ENCODE data around the gene ATP8B4. TPM values are rescaled to one million over a fixed set of nuclear protein-coding genes. Genes with fewer than 3 reads are reported as not detected.

Gene ATP8B4
- total RNA-seq, 1 experiment from 2014 or later, result not detected

GRCh38 chr15:49847423-49848281 lies 271.4 kb downstream of the ATP8B4 start:
- Histone ChIP-seq H3K27ac (ENCODE audit: low read length) (peak overlapping the region; percentile 97), H3K9me3 (ENCODE audit: low read length) (no peaks in the 10 kb centered on the region), H2AFZ (ENCODE audit: low read length) (no peak overlapping the region), H4K20me1 (ENCODE audit: low read length) (no peaks in the 10 kb centered on the region), H3K4me1 (ENCODE audit: insufficient read depth, low read length) (peaks cover 28% of the 10 kb centered on the region), H3K4me3 (ENCODE audit: low read length) (peak overlapping the region; percentile 13; the same call in 1 of the 2 replicates), H3K9me2 (replicated peaks; ENCODE audit: low read length) (no peaks in the 10 kb centered on the region), H3K27me3 (ENCODE audit: low read length) (no peaks in the 10 kb centered on the region), H3K4me2 (ENCODE audit: low read length) (peak overlapping the region; percentile 69), H3K36me3 (ENCODE audit: low read depth, low read length) (no peaks in the 10 kb centered on the region), H3K9ac (ENCODE audit: low read length) (peak overlapping the region; percentile 73), H3K79me2 (ENCODE audit: low read length) (no peaks in the 10 kb centered on the region), H3F3A (ENCODE audit: low read length, unreplicated experiment) (peaks cover 6% of the 10 kb centered on the region)
- DNase-seq (no peak), ATAC-seq (no peak; the same call in 1 of the 2 replicates)
- no peak for TF ChIP-seq EZH2 (IDR thresholded peaks at IDR 0.05; ENCODE audit: low read length, unreplicated experiment)
- TF ChIP-seq CTCF (conservative IDR thresholded peaks at IDR 0.05; ENCODE audit: low read depth, low read length), result no peak
- TF ChIP-seq EZH2phosphoT487 (IDR thresholded peaks at IDR 0.05; ENCODE audit: borderline replicate concordance, low read length), result no peak
- CTCF ChIA-PET, result no interaction called here
- POLR2A ChIA-PET (ENCODE audit: unreplicated experiment), result no interaction called here
- intact Hi-C loops (cut with micrococcal nuclease), result loop anchor here (1.0 to 10.0 kb wide), 4 partner anchors 23 to 353 kb away; no protein-coding TSS in a partner anchor
- BruUV-seq (replicated peaks), result no TSS peak

- Histone ChIP-seq H3F3A (ENCODE audit: low read length, unreplicated experiment) (peaks cover 6% of the 10 kb centered on the region), H2AFZ (ENCODE audit: low read length) (no peak overlapping the region), H3K9me2 (replicated peaks; ENCODE audit: low read length) (no peaks in the 10 kb centered on the region), H3K27ac (ENCODE audit: low read length) (peak overlapping the region; percentile 52), H3K9ac (ENCODE audit: low read length) (no peak overlapping the region; the same call in 1 of the 2 replicates), H3K79me2 (ENCODE audit: low read length) (no peaks in the 10 kb centered on the region), H3K27me3 (ENCODE audit: low read length) (no peaks in the 10 kb centered on the region), H3K4me1 (ENCODE audit: insufficient read depth, low read length) (peaks cover 28% of the 10 kb centered on the region), H3K9me3 (ENCODE audit: low read length) (no peaks in the 10 kb centered on the region), H3K36me3 (ENCODE audit: low read depth, low read length) (no peaks in the 10 kb centered on the region), H3K4me2 (ENCODE audit: low read length) (no peak overlapping the region), H3K4me3 (ENCODE audit: low read length) (no peak overlapping the region), H4K20me1 (ENCODE audit: low read length) (no peaks in the 10 kb centered on the region)
- BruUV-seq (replicated peaks), result no TSS peak
- DNase-seq (no peak), ATAC-seq (no peak)
- ChIA-PET CTCF (no interaction called here), POLR2A (ENCODE audit: unreplicated experiment) (no interaction called here)
- TF ChIP-seq CTCF (conservative IDR thresholded peaks at IDR 0.05; ENCODE audit: low read depth, low read length) (no peak), EZH2phosphoT487 (IDR thresholded peaks at IDR 0.05; ENCODE audit: borderline replicate concordance, low read length) (no peak), EZH2 (IDR thresholded peaks at IDR 0.05; ENCODE audit: low read length, unreplicated experiment) (no peak)
- intact Hi-C loops (cut with micrococcal nuclease), result loop anchor here (10.0 kb wide), 1 partner anchor 350 kb away; no protein-coding TSS in a partner anchor
These were observed 274.6 kb downstream of the ATP8B4 start for GRCh38 chr15:49844390-49844789.

GRCh38 chr15:49843725-49844124 lies 275.3 kb downstream of the ATP8B4 start:
- Histone ChIP-seq H3K79me2 (ENCODE audit: low read length) (no peaks in the 10 kb centered on the region), H3K4me3 (ENCODE audit: low read length) (no peak overlapping the region), H3K4me2 (ENCODE audit: low read length) (no peak overlapping the region), H3K36me3 (ENCODE audit: low read depth, low read length) (no peaks in the 10 kb centered on the region), H3F3A (ENCODE audit: low read length, unreplicated experiment) (peaks cover 3% of the 10 kb centered on the region), H3K4me1 (ENCODE audit: insufficient read depth, low read length) (peaks cover 25% of the 10 kb centered on the region), H3K9me3 (ENCODE audit: low read length) (no peaks in the 10 kb centered on the region), H3K27me3 (ENCODE audit: low read length) (no peaks in the 10 kb centered on the region), H2AFZ (ENCODE audit: low read length) (no peak overlapping the region), H3K9me2 (replicated peaks; ENCODE audit: low read length) (no peaks in the 10 kb centered on the region), H4K20me1 (ENCODE audit: low read length) (no peaks in the 10 kb centered on the region), H3K27ac (ENCODE audit: low read length) (peak overlapping the region; percentile 52), H3K9ac (ENCODE audit: low read length) (no peak overlapping the region; the same call in 1 of the 2 replicates)
- TF ChIP-seq CTCF (conservative IDR thresholded peaks at IDR 0.05; ENCODE audit: low read depth, low read length) (no peak), EZH2phosphoT487 (IDR thresholded peaks at IDR 0.05; ENCODE audit: borderline replicate concordance, low read length) (no peak), EZH2 (IDR thresholded peaks at IDR 0.05; ENCODE audit: low read length, unreplicated experiment) (no peak)
- DNase-seq (peak; percentile 75), ATAC-seq (no peak)
- no TSS peak for BruUV-seq (replicated peaks)
- intact Hi-C loops (cut with micrococcal nuclease), result loop anchor here (10.0 kb wide), 1 partner anchor 349 kb away; no protein-coding TSS in a partner anchor
- CTCF ChIA-PET, result no interaction called here
- POLR2A ChIA-PET (ENCODE audit: unreplicated experiment), result no interaction called here

All from PC-3 (cell line).